Epithelial cell of esophagus (primary cell): ENCODE data around the gene ROBO1.
A peak's percentile ranks its signal among the peaks of the same experiment; 100 is the strongest.

Experiments used
- DNase-seq: peaks from one replicate; pipeline ENCODE4 v3.0.0; 2010; ENCODE audit warnings: low read depth
- H3K4me3 ChIP-seq: 2 replicates; pipeline ENCODE4 v1.5.1; 2011; ENCODE audit warnings: mild to moderate bottlenecking, low read length, control low read depth
- CTCF ChIP-seq: IDR thresholded peaks from 2 replicates; pipeline ENCODE4 v1.5.1; 2011; ENCODE audit warnings: low read depth, mild to moderate bottlenecking, low read length, control low read depth, inconsistent platforms; ENCODE audit not compliant: insufficient read depth; ENCODE audit errors: missing control alignments

The ROBO1 gene

GRCh38 chr3:78847203-78847602, 920.6 kb downstream of the ROBO1 start:
- no peak overlapping the region for H3K4me3 ChIP-seq
- TF ChIP-seq CTCF: no peak
- no peak for DNase-seq

GRCh38 chr3:78846718-78847117, 921.1 kb downstream of the ROBO1 start:
- no peak overlapping the region for H3K4me3 ChIP-seq
- peak; percentile 37 for DNase-seq
- TF ChIP-seq CTCF: no peak

- TF ChIP-seq CTCF: no peak
- no peak overlapping the region for H3K4me3 ChIP-seq
- no peak for DNase-seq
Observed at GRCh38 chr3:78845605-78846004, 922.2 kb downstream of the ROBO1 start.

DNA sequence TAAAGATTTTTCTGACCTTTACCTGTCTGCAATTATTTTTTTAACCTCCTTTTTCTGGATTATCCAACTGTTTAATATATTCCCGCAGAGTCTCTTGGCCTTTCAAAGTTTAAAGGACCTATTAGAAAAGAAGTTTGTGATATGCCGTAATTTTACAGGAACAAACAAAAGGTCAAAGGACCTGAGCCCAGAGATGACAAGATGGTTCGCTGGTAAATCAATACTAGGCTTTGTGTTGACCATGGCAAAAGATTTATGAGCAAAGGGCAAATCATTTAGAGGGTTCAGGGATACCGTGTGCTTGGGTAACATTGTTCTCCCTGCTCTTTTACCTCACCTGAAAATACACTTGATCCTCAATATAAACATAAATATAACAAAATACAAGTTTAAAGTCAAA, 923.5 kb downstream of the ROBO1 start:
- TF ChIP-seq CTCF: no peak
- DNase-seq: no peak
- H3K4me3 ChIP-seq: no peak overlapping the region

GRCh38 chr3:78839693-78840092, 928.1 kb downstream of the ROBO1 start:
- no peak overlapping the region for H3K4me3 ChIP-seq
- peak; percentile 29 for DNase-seq
- no peak for TF ChIP-seq CTCF

GRCh38 chr3:78838362-78838761, 929.4 kb downstream of the ROBO1 start:
- no peak overlapping the region for H3K4me3 ChIP-seq
- TF ChIP-seq CTCF: no peak
- no peak for DNase-seq

GRCh38 chr3:78834910-78835309, 932.9 kb downstream of the ROBO1 start:
- no peak overlapping the region for H3K4me3 ChIP-seq
- DNase-seq: no peak
- no peak for TF ChIP-seq CTCF
